ENCODE measurements around the gene HRCT1. TPM values are rescaled to one million over a fixed set of nuclear protein-coding genes. Genes with fewer than 3 reads are reported as not detected.

HRCT1 gene
- total RNA-seq, 6 donors from 2014 or later, result 2.1 to 19.1 (median 10.6) TPM

- ATAC-seq (ENCODE audit: low FRiP score in 2 of 2), result peak; percentile 79 to 85
- H3K27me3 ChIP-seq, result no peaks in the 10 kb centered on the region
- H3K4me3 ChIP-seq, result peak overlapping the region in 3 of 4 donors; percentile 0 to 41 (median 22)
- peak; percentile 56 to 67 for TF ChIP-seq POLR2AphosphoS5 (IDR thresholded peaks at IDR 0.05)
- peak in 3 of 4 donors; percentile 10 to 43 (median 19) for TF ChIP-seq POLR2A (IDR thresholded peaks at IDR 0.05)
- TF ChIP-seq, protein P1, sequence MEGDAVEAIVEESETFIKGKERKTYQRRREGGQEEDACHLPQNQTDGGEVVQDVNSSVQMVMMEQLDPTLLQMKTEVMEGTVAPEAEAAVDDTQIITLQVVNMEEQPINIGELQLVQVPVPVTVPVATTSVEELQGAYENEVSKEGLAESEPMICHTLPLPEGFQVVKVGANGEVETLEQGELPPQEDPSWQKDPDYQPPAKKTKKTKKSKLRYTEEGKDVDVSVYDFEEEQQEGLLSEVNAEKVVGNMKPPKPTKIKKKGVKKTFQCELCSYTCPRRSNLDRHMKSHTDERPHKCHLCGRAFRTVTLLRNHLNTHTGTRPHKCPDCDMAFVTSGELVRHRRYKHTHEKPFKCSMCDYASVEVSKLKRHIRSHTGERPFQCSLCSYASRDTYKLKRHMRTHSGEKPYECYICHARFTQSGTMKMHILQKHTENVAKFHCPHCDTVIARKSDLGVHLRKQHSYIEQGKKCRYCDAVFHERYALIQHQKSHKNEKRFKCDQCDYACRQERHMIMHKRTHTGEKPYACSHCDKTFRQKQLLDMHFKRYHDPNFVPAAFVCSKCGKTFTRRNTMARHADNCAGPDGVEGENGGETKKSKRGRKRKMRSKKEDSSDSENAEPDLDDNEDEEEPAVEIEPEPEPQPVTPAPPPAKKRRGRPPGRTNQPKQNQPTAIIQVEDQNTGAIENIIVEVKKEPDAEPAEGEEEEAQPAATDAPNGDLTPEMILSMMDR (IDR thresholded peaks at IDR 0.05), result peak in 1 of 6 experiments; percentile 9
- peak in 1 of 4 donors; percentile 20 for TF ChIP-seq EP300 (IDR thresholded peaks at IDR 0.05)
- H3K4me1 ChIP-seq, result peaks cover 72 to 90% (median 88%) of the 10 kb centered on the region in 4 donors
- WGBS, 2 donors, result 23 to 35% methylated on average over 9 to 13 of the region's 14 CpGs
- no peaks in the 10 kb centered on the region for H3K36me3 ChIP-seq
- no peaks in the 10 kb centered on the region for H3K9me3 ChIP-seq
- DNase-seq, result peak; percentile 56 to 85
- H3K27ac ChIP-seq, result peak overlapping the region; percentile 94 to 98 (median 95)
Observed at GRCh38 chr9:35906923-35907699, 1.1 kb downstream of the HRCT1 start.

DNA sequence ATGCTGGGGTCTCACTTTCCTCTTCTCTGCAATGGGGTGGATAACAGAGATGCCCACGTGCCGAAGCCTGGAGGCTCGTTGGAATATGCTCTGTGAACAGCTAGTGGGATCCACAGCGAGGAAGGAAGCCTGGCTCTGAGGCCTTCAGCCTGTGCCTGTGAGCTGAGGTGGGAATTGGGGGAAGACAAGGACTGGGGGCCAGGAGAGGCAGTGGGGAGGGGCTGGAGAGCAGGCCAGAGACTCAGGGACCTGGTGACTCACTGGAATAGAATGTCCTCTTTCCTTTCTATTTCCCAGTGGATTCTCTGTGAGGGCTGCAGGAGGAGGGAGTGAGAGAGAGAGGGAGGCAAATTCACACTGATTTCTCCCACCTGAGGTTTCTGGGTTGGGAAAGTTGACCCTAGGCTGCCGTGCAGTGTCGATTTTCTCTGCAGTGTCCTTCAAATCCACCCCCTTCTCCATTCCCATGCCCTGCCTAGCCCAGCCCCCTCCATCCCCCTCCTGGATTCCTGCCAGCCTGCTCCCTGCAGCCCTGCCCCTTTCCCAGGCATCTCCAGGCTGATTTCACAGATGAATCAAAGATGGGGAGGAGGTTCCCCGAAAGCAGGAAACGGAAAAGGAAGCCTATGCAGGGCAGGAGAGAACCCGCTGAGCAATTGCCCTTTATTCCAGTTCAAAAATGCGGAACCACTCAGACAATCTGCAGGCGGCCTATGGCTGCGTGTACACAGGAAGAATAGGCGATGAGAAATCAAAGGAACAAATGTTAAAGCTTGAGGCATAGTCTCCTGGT, 1.9 kb downstream of the HRCT1 start:
- peak overlapping the region in 3 of 4 donors; percentile 0 to 41 (median 22) for H3K4me3 ChIP-seq
- 20 to 28% methylated on average over 13 of the region's 13 CpGs for WGBS, 2 donors
- no peaks in the 10 kb centered on the region for H3K9me3 ChIP-seq
- no peaks in the 10 kb centered on the region for H3K27me3 ChIP-seq
- TF ChIP-seq POLR2AphosphoS5 (IDR thresholded peaks at IDR 0.05), result peak; percentile 40 to 76
- TF ChIP-seq, protein P1 (IDR thresholded peaks at IDR 0.05), result no peak
- peak in 2 of 4 donors; percentile 81 to 89 for TF ChIP-seq EP300 (IDR thresholded peaks at IDR 0.05)
- TF ChIP-seq POLR2A (IDR thresholded peaks at IDR 0.05), result peak in 1 of 4 donors; percentile 1
- DNase-seq (peak in 1 of 2 donors; percentile 65), ATAC-seq (ENCODE audit: low FRiP score in 2 of 2) (peak; percentile 70 to 72)
- peak overlapping the region; percentile 94 to 98 (median 95) for H3K27ac ChIP-seq
- peaks cover 69 to 92% (median 87%) of the 10 kb centered on the region in 4 donors for H3K4me1 ChIP-seq
- H3K36me3 ChIP-seq, result no peaks in the 10 kb centered on the region

- TF ChIP-seq POLR2A (IDR thresholded peaks at IDR 0.05) (no peak), POLR2AphosphoS5 (IDR thresholded peaks at IDR 0.05) (no peak), EP300 (IDR thresholded peaks at IDR 0.05) (no peak)
- TF ChIP-seq, protein P1 (IDR thresholded peaks at IDR 0.05), result no peak
- DNase-seq (no peak), ATAC-seq (ENCODE audit: low FRiP score in 2 of 2) (peak in 1 of 2 donors; percentile 4)
- Histone ChIP-seq H3K4me3 (no peak overlapping the region), H3K27ac (peak overlapping the region; percentile 94 to 98 (median 95)), H3K27me3 (no peaks in the 10 kb centered on the region), H3K36me3 (no peaks in the 10 kb centered on the region), H3K4me1 (peaks cover 62 to 86% (median 81%) of the 10 kb centered on the region in 4 donors), H3K9me3 (no peaks in the 10 kb centered on the region)
- WGBS, 2 donors, result 42 to 53% methylated on average over 9 of the region's 9 CpGs
Observed at GRCh38 chr9:35908504-35909125, 2.6 kb downstream of the HRCT1 start.

- Histone ChIP-seq H3K9me3 (no peaks in the 10 kb centered on the region), H3K36me3 (no peaks in the 10 kb centered on the region), H3K27me3 (no peaks in the 10 kb centered on the region), H3K4me1 (peaks cover 63 to 80% (median 77%) of the 10 kb centered on the region in 4 donors), H3K4me3 (peak within 1 kb of the TSS in 3 of 4 donors; percentile 30 to 46 (median 41)), H3K27ac (peak within 1 kb of the TSS; percentile 94 to 98 (median 95))
- WGBS, 2 donors, result 55 to 76% methylated on average over 11 of the region's 11 CpGs
- no peak for ATAC-seq (ENCODE audit: low FRiP score in 2 of 2)
- peak in 1 of 2 donors; percentile 43 for DNase-seq
- TF ChIP-seq POLR2AphosphoS5 (IDR thresholded peaks at IDR 0.05) (peak in 1 of 2 donors; percentile 8), EP300 (IDR thresholded peaks at IDR 0.05) (no peak), POLR2A (IDR thresholded peaks at IDR 0.05) (peak in 1 of 4 donors; percentile 17)
- TF ChIP-seq, protein P1 (IDR thresholded peaks at IDR 0.05), result no peak
Observed at GRCh38 chr9:35909274-35909673, 3.3 kb downstream of the HRCT1 start, which contains the start of gene SPAAR. Gene SPAAR, plus strand, starts transcription at chr9:35909490. Its CDS starts 974 bp downstream, at chr9:35910464.

Data from upper lobe of left lung (tissue), 6 donors.